A549 (cell line): ENCODE measurements around the gene CPSF2. TPM values are rescaled to one million over a fixed set of nuclear protein-coding genes. Genes with fewer than 3 reads are reported as not detected.
"Not testable (repeated sequence)": the region's sequence is repeated elsewhere in the genome, so short reads cannot be mapped to it uniquely, and the experiment has no call there.

Source experiments
- ATAC-seq, 2 experiments: fragments of 200-7000 bp in 1 of 2; fragments of >200 bp in 1 of 2; cut with Nextera tagmentation in 1 of 2; cut with Tn5 transposase in 1 of 2; 3 replicates each; pipeline versions ENCODE4 v1.8.0 to v1.9.1; 2018 to 2020; ENCODE audit warnings: mild to moderate bottlenecking in 1 of 2, moderate library complexity in 1 of 2
- CTCF ChIA-PET: fragments of 300-600 bp; sonication (Branson Sonifier 250); formaldehyde crosslinking; extraction: SDS; loops from one replicate; lab custom pipeline; 2021; ENCODE audit warnings: antibody characterized with exemption, inconsistent platforms; lab: Yijun Ruan, JAX
- POLR2A ChIA-PET: fragments of 350-600 bp; formaldehyde crosslinking; extraction: SDS; loops from one replicate; lab custom pipeline; 2021; ENCODE audit warnings: antibody characterized with exemption, inconsistent platforms; lab: Yijun Ruan, JAX
- DNase-seq, 2 experiments: peaks; one replicate each; pipeline versions ENCODE4 v3.0.0 to v3.0.0-alpha.2; 2011 to 2016; ENCODE audit warnings: low read depth in 1 of 2, low spot score in 1 of 2
- FAIRE-seq: peaks from 2 replicates; lab custom pipeline; 2011; peaks lifted over from hg19 to GRCh38; lab: Jason Lieb, UNC
- H3K27ac ChIP-seq, 2 experiments: fragments of >200 bp; sonication (Bioruptor Twin); formaldehyde crosslinking; 3 replicates each; pipeline ENCODE4 v1.5.1; 2016 to 2017
- H3K4me1 ChIP-seq: fragments of >200 bp; sonication (Bioruptor Twin); formaldehyde crosslinking; 3 replicates; pipeline ENCODE4 v1.6.1; 2016
- H3K4me2 ChIP-seq: fragments of >200 bp; sonication (Bioruptor Twin); formaldehyde crosslinking; 3 replicates; pipeline ENCODE4 v1.6.1; 2016
- H3K4me3 ChIP-seq: fragments of >200 bp; sonication (Bioruptor Twin); formaldehyde crosslinking; 3 replicates; pipeline ENCODE4 v1.5.1; 2016
- H3K9me3 ChIP-seq: fragments of >200 bp; sonication (Bioruptor Twin); formaldehyde crosslinking; 3 replicates; pipeline ENCODE4 v1.6.1; 2016
- BHLHE40 ChIP-seq: IDR thresholded peaks from 2 replicates; pipeline ENCODE4 v1.6.1; 2012; ENCODE audit warnings: low read depth, low read length, inconsistent platforms
- CBX2 ChIP-seq: fragments of 200-600 bp; sonication (generic); IDR thresholded peaks from 2 replicates; pipeline ENCODE4 v1.6.1; 2016; ENCODE audit warnings: low read depth, mild to moderate bottlenecking, borderline replicate concordance
- EHMT2 ChIP-seq: fragments of 200-600 bp; sonication (generic); IDR thresholded peaks from 2 replicates; pipeline ENCODE4 v1.6.1; 2016; ENCODE audit warnings: antibody characterized with exemption, low read depth, mild to moderate bottlenecking, moderate library complexity
- EP300 ChIP-seq, 2 experiments: fragments of >200 bp; sonication (Bioruptor Twin); formaldehyde crosslinking; IDR thresholded peaks; 2 replicates in 1 of 2; 3 replicates in 1 of 2; pipeline ENCODE4 v1.6.1; 2016 to 2017
- FOSL2 ChIP-seq, 2 experiments: fragments of 450-650 bp in 1 of 2; fragments of >200 bp in 1 of 2; sonication (Bioruptor Twin) in 1 of 2; formaldehyde crosslinking; IDR thresholded peaks; 2 replicates each; pipeline versions ENCODE4 v1.5.0 to v1.6.1; 2016 to 2020; ENCODE audit warnings: mild to moderate bottlenecking in 1 of 2, moderate library complexity in 1 of 2
- HOXA7 ChIP-seq: fragments of 250-450 bp; sonication (Bioruptor Pico); IDR thresholded peaks from 2 replicates; pipeline ENCODE4 v1.5.0; 2020; ENCODE audit warnings: mild to moderate bottlenecking, moderate library complexity
- HOXB13 ChIP-seq: fragments of 250-450 bp; sonication (Bioruptor Pico); IDR thresholded peaks from 2 replicates; pipeline ENCODE4 v1.5.0; 2020; ENCODE audit warnings: low read depth, mild to moderate bottlenecking, moderate library complexity
- JUN ChIP-seq, 2 experiments: fragments of >200 bp; sonication (Bioruptor Twin); formaldehyde crosslinking; IDR thresholded peaks; 2 replicates in 1 of 2; 3 replicates in 1 of 2; pipeline ENCODE4 v1.6.1; 2016 to 2017
- JUNB ChIP-seq: fragments of >200 bp; sonication (Bioruptor Twin); formaldehyde crosslinking; IDR thresholded peaks from 2 replicates; pipeline ENCODE4 v1.6.1; 2016
- KDM5A ChIP-seq: fragments of 200-600 bp; sonication (generic); IDR thresholded peaks from 2 replicates; pipeline ENCODE4 v1.6.1; 2016; ENCODE audit warnings: antibody characterized with exemption, mild to moderate bottlenecking
- MAFK ChIP-seq: fragments of 450-650 bp; IDR thresholded peaks from 2 replicates; pipeline ENCODE4 v1.6.1; 2014; ENCODE audit not compliant: partially characterized antibody
- MAZ ChIP-seq: fragments of 150-350 bp; IDR thresholded peaks from 2 replicates; pipeline ENCODE4 v1.6.1; 2014; ENCODE audit warnings: antibody characterized with exemption, low read depth, low read length, borderline replicate concordance
- NFE2L2 ChIP-seq: fragments of 150-350 bp; conservative IDR thresholded peaks from 2 replicates; pipeline ENCODE4 v1.6.1; 2014; ENCODE audit warnings: low read length
- NPAS2 ChIP-seq: fragments of 250-450 bp; sonication (Bioruptor Pico); IDR thresholded peaks from 2 replicates; pipeline ENCODE4 v1.8.0; 2022; ENCODE audit warnings: mild to moderate bottlenecking, moderate library complexity, borderline replicate concordance
- NR3C1 ChIP-seq: fragments of >200 bp; sonication (Bioruptor Twin); formaldehyde crosslinking; IDR thresholded peaks from 3 replicates; pipeline ENCODE4 v1.6.1; 2017
- POLR2AphosphoS2 ChIP-seq: conservative IDR thresholded peaks from 2 replicates; pipeline ENCODE4 v1.6.1; 2012; ENCODE audit warnings: low read length, improper control_type of control experiment, inconsistent platforms
- RFX5 ChIP-seq: fragments of 450-650 bp; IDR thresholded peaks from 2 replicates; pipeline ENCODE4 v1.7.1; 2014; ENCODE audit warnings: antibody characterized with exemption, mild to moderate bottlenecking, moderate library complexity
- SREBF2 ChIP-seq: fragments of 450-650 bp; IDR thresholded peaks from 2 replicates; pipeline ENCODE4 v1.6.1; 2014; ENCODE audit warnings: mild to moderate bottlenecking, moderate library complexity
- ZC3H11A ChIP-seq: fragments of 450-650 bp; IDR thresholded peaks from 2 replicates; pipeline ENCODE4 v1.6.1; 2014; ENCODE audit warnings: antibody characterized with exemption, mild to moderate bottlenecking
- ZFP36 ChIP-seq: fragments of 450-650 bp; IDR thresholded peaks from 2 replicates; pipeline ENCODE4 v1.6.1; 2014; ENCODE audit warnings: borderline replicate concordance; ENCODE audit not compliant: partially characterized antibody
- WGBS: methylation state at CpG from one replicate; pipeline ENCODE4 v1.1.6; 2017; ENCODE audit errors: missing lambda C conversion rate; 5-methylcytosine and 5-hydroxymethylcytosine counted together
- polyA plus RNA-seq, 4 experiments: library from polyadenylated mRNA; depleted of rRNA in 3 of 4; stranded (reverse); fragments of >200 nt; fragmentation: RNase III in 1 of 4; extraction: RNeasy Plus Mini Kit Qiagen cat#74134 plus additional on column Dnase treatment in 1 of 4; gene quantifications; 2 replicates in 3 of 4; 3 replicates in 1 of 4; pipeline ENCODE4 v1.2.3, GENCODE V29; 2011 to 2017
- TF ChIP-seq, protein P1 (sequence below): fragments of >200 bp; sonication (Bioruptor Twin); formaldehyde crosslinking; IDR thresholded peaks from 2 replicates; pipeline ENCODE4 v1.6.1; 2016
- TF ChIP-seq, protein P2 (sequence below): fragments of 250-450 bp; sonication (Bioruptor Pico); IDR thresholded peaks from 2 replicates; pipeline ENCODE4 v1.5.0; 2020; ENCODE audit warnings: low read depth, mild to moderate bottlenecking, moderate library complexity
- TF ChIP-seq, protein P3 (sequence below): fragments of 200-600 bp; sonication (generic); IDR thresholded peaks from 2 replicates; pipeline ENCODE4 v1.6.1; 2016; ENCODE audit warnings: antibody characterized with exemption, mild to moderate bottlenecking, moderate library complexity

Gene CPSF2
- polyA plus RNA-seq, 2 of the 4 experiments (the other 2 are of a cell fraction): 57.3 to 75.3 TPM

DNA sequence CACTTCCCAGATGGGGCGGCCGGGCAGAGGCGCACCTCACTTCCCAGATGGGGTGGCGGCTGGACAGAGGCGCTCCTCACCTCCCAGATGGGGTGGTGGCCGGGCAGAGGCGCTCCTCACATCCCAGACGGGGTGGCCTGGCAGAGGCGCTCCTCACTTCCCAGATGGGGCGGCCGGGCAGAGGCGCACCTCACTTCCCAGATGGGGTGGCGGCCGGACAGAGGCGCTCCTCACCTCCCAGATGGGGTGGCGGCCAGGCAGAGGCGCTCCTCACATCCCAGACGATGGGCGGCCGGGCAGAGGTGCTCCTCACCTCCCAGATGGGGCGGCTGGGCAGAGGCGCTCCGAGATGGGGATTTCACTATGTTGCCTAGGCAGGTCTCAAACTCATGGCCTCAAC is 65.8 kb downstream of the CPSF2 start:
- DNase-seq, H3K4me2 ChIP-seq, POLR2A ChIA-PET, CTCF ChIA-PET, H3K9me3 ChIP-seq, FAIRE-seq, H3K4me3 ChIP-seq, H3K27ac ChIP-seq, ATAC-seq, H3K4me1 ChIP-seq: not testable (repeated sequence)
- WGBS: no CpG with 5 or more reads among the region's 23 CpGs

DNA sequence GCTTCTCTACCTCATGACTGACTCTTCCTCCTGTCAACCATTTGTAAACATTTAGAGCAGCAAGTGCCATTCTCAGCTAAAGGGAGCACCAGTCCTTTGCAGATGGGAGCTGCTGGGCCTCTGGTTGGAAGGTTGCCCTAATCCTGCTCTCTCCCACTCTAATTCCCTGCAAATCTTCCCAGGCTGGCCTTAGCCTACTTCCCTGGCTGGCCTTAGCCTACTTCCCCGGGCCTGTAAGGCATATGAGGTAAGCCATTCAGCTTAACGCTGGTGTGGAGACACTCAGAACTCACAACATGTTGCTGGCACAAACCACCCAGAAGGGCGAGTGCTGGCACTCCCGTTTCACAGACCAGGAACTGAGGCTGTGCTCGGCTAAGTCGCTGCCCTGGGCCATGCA is 69.0 kb downstream of the CPSF2 start:
- Histone ChIP-seq H3K4me3 (no peak overlapping the region), H3K4me1 (no peaks in the 10 kb centered on the region), H3K4me2 (no peak overlapping the region), H3K27ac (no peak overlapping the region), H3K9me3 (no peaks in the 10 kb centered on the region)
- CTCF ChIA-PET: interaction anchor here (1.3 kb wide), 1 partner anchor 23 kb away, joined by 4 read pairs; no protein-coding TSS in a partner anchor
- no peak for TF ChIP-seq HOXB13 (CRISPR knock-in tag)
- TF ChIP-seq NPAS2 (CRISPR knock-in tag): no peak
- no peak for TF ChIP-seq NFE2L2
- TF ChIP-seq EP300 (IDR thresholded peaks at IDR 0.05): no peak
- no peak for TF ChIP-seq CBX2
- TF ChIP-seq JUN (IDR thresholded peaks at IDR 0.05): no peak
- TF ChIP-seq HOXA7 (CRISPR knock-in tag): no peak
- TF ChIP-seq ZC3H11A: no peak
- TF ChIP-seq, protein P1, sequence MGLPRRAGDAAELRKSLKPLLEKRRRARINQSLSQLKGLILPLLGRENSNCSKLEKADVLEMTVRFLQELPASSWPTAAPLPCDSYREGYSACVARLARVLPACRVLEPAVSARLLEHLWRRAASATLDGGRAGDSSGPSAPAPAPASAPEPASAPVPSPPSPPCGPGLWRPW: no peak
- no peak for TF ChIP-seq JUNB
- no peak for TF ChIP-seq POLR2AphosphoS2
- no peak for TF ChIP-seq RFX5
- TF ChIP-seq MAZ: no peak
- TF ChIP-seq KDM5A: no peak
- TF ChIP-seq EHMT2: no peak
- no peak for TF ChIP-seq SREBF2
- FAIRE-seq: no peak
- ATAC-seq: 0 out of 6 replicates have a peak, but pooled peaks of 1 of the 2 experiments have one; percentile 19
- DNase-seq: no peak
- WGBS: 44% methylated on average over 6 of the region's 6 CpGs
- POLR2A ChIA-PET: no interaction called here

DNA sequence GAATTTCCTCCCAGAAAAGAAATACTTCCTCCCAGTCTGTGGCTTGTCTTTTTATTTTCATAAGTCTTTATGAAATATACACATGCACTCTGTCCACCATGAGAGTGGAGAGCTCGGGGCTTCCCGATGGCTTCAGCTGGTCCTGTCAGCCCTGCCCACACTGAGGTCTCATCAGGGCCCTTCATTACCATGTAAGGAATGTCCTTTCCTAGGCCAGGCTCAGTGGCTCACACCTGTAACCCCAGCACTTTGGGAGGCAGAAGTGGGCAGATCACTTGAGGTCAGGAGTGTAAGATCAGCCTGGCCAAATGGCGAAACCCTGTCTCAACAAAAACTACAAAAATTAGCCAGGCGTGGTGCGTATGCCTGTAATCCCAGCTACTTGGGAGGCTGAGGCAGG is 77.0 kb downstream of the CPSF2 start:
- POLR2A ChIA-PET: no interaction called here
- no peaks in the 10 kb centered on the region for H3K4me1 ChIP-seq
- ATAC-seq (no peak), DNase-seq (no peak), FAIRE-seq (no peak)
- H3K4me2 ChIP-seq: no peak overlapping the region
- CTCF ChIA-PET: no interaction called here
- no peaks in the 10 kb centered on the region for H3K9me3 ChIP-seq
- WGBS: 63% methylated on average over 5 of the region's 5 CpGs
- no peak overlapping the region for H3K4me3 ChIP-seq
- H3K27ac ChIP-seq: no peak overlapping the region
- TF ChIP-seq NR3C1 (no peak), MAFK (no peak), BHLHE40 (no peak), MAZ (no peak), POLR2AphosphoS2 (no peak), FOSL2 (IDR thresholded peaks at IDR 0.05) (no peak), FOSL2 (CRISPR knock-in tag; IDR thresholded peaks at IDR 0.05) (no peak), ZFP36 (no peak)
- TF ChIP-seq, protein P2, sequence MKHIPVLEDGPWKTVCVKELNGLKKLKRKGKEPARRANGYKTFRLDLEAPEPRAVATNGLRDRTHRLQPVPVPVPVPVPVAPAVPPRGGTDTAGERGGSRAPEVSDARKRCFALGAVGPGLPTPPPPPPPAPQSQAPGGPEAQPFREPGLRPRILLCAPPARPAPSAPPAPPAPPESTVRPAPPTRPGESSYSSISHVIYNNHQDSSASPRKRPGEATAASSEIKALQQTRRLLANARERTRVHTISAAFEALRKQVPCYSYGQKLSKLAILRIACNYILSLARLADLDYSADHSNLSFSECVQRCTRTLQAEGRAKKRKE (CRISPR knock-in tag): no peak
- TF ChIP-seq, protein P3, sequence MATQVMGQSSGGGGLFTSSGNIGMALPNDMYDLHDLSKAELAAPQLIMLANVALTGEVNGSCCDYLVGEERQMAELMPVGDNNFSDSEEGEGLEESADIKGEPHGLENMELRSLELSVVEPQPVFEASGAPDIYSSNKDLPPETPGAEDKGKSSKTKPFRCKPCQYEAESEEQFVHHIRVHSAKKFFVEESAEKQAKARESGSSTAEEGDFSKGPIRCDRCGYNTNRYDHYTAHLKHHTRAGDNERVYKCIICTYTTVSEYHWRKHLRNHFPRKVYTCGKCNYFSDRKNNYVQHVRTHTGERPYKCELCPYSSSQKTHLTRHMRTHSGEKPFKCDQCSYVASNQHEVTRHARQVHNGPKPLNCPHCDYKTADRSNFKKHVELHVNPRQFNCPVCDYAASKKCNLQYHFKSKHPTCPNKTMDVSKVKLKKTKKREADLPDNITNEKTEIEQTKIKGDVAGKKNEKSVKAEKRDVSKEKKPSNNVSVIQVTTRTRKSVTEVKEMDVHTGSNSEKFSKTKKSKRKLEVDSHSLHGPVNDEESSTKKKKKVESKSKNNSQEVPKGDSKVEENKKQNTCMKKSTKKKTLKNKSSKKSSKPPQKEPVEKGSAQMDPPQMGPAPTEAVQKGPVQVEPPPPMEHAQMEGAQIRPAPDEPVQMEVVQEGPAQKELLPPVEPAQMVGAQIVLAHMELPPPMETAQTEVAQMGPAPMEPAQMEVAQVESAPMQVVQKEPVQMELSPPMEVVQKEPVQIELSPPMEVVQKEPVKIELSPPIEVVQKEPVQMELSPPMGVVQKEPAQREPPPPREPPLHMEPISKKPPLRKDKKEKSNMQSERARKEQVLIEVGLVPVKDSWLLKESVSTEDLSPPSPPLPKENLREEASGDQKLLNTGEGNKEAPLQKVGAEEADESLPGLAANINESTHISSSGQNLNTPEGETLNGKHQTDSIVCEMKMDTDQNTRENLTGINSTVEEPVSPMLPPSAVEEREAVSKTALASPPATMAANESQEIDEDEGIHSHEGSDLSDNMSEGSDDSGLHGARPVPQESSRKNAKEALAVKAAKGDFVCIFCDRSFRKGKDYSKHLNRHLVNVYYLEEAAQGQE: no peak
